ENCODE results near the gene SLC6A3.

DNA sequence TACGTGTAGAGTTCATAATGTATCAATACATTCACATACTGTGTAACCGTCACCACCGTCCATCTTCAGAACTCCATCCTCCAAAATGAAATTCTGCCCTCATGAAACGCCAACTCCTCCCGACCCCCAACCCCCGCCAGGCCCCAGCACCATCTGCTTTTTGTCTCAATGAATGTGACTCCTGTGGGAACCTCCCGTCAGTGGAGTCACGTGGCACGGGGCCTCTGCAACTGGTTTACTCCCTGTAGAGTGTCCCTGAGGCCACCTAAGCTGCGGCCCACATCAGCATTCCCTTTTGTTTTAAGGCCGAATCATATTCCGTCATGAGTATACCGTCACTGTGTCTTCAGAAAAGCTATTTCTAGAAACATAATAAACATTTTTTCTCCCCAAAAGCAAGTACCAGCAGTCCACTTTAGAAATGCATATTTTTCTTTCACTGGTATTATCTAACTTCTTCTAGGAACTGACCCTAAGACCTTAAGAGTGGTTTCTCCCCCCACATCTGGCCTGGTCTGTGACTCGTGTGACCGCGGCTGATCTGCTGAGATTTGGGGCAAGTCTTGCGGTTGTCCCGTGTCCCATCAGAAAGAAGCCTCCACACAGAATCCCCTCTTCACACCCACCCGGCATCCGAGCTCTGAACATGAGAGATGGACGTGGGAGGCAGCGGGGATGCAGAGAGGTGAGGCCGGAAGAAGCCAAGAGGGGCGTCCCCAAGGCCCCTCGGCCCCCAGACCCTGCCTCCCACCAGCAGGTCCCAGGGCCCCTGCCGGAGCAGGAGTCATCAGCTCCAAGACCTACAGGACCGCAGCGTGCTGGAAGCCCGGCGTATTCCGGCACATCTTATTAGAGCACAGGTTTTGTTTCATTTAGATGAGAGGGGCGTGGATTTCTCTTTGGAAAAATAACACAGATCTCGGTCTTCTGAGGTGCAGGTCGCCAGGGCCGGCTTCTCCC lies 38.3 kb downstream of the SLC6A3 start:
- TF ChIP-seq POLR2A (IDR thresholded peaks at IDR 0.05; ENCODE audit: low read depth, low read length) (no peak), TAF1 (IDR thresholded peaks at IDR 0.05; ENCODE audit: low read depth, low read length) (no peak), POLR2AphosphoS5 (IDR thresholded peaks at IDR 0.05; ENCODE audit: low read depth, low read length) (no peak)
